GM19351 (cell line): ENCODE data around the gene MOGAT2.
"Not testable (repeated sequence)": the region's sequence is repeated elsewhere in the genome, so short reads cannot be mapped to it uniquely, and the experiment has no call there.

Source experiments
- ATAC-seq: cut with Tn5 transposase; IDR thresholded peaks from one replicate; pipeline ENCODE4 v1.9.1; 2021; ENCODE audit warnings: mild to moderate bottlenecking, moderate library complexity; ENCODE audit not compliant: unreplicated experiment

MOGAT2 gene

DNA sequence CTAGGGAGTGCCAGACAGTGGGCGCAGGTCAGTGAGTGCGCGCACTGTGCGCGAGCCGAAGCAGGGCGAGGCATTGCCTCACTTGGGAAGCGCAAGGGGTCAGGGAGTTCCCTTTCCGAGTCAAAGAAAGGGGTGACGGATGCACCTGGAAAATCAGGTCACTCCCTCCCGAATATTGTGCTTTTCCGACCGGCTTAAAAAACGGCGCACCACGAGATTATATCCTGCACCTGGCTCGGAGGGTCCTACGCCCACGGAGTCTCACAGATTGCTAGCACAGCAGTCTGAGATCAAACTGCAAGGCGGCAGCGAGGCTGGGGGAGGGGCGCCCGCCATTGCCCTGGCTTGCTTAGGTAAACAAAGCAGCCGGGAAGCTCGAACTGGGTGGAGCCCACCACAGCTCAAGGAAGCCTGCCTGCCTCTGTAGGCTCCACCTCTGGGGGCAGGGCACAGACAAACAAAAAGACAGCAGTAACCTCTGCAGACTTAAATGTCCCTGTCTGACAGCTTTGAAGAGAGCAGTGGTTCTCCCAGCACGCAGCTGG lies 31.2 kb downstream of the MOGAT2 start:
- ATAC-seq = not testable (repeated sequence)

- not testable (repeated sequence) for ATAC-seq
These were observed 37.3 kb downstream of the MOGAT2 start for GRCh38 chr11:75754933-75755332.

DNA sequence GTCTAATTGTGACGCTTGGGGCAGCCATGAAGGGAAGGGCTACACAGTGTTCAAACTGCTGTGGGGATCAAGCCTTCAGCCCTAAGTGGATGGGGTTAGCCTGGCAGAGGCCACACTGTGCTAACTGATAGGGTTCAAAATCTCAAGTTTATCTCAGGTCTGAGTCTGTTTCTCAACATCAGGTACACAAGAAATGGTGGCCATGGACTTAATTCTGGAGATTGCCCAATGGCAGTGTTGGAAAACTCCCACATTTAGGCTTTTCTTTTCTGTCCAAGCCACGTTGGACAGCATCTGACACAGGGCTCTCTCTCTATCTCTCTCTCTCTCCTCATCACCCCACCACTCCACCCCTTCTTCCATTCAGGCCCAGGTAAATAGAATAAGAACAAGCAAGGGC lies 40.0 kb downstream of the MOGAT2 start:
- ATAC-seq = no peak

DNA sequence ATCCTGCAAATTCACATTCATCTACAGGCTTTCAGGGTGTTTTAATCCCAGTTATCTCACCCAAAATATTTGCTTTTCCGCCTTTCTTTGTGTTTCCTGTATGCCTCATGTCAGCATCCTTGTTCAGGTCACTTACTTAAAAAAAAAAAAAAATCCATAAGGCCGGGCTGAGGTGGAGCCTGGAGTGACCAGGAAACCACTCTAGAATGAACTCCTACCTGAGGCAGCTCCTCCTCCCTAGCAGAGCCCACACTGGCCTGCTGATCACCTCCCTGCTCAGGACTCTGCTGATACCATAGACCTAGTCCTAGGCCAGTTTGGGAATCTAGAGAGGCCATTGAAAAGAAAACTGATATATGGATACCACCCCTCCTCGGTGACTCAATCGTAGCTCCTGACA lies 42.2 kb downstream of the MOGAT2 start:
- ATAC-seq = no peak

- no peak for ATAC-seq
These were observed 42.6 kb downstream of the MOGAT2 start for GRCh38 chr11:75760243-75760642.

DNA sequence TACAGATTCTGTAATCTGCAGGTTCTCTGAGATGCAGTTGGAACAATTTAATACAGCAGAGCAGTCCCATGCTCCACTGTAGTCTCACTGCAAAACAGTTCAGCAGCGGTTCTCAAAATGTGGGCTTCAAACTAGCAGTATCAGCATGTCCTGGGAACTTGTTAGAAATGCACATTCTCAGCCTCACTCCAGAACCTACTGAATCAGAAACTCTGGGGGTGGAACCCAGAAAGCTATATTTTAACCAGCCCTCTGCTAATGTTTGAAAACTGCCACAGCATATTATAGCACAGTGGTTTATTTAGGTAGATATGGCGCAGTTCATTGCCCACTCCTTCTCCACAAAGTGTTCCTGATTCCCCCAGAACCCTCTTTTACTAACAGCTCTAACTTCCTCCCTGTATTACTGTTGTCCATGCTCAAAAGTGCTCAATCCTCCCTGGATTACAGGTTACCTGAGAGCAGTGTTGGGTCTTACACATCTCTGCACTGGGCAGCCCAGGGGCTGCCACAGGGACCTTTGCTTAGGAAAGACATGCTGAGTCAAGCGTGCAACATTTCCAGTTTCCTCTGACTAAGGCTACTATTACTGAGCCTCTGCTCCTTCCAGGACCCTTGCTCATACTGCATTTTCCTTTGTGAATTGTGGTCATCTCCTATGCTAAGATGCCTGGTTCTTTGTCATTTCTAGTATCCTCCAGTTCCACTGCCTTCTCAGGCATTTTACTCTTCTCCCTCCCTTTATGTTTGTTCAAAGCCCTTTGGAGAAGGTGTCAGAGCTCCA lies 43.3 kb downstream of the MOGAT2 start:
- no peak for ATAC-seq

DNA sequence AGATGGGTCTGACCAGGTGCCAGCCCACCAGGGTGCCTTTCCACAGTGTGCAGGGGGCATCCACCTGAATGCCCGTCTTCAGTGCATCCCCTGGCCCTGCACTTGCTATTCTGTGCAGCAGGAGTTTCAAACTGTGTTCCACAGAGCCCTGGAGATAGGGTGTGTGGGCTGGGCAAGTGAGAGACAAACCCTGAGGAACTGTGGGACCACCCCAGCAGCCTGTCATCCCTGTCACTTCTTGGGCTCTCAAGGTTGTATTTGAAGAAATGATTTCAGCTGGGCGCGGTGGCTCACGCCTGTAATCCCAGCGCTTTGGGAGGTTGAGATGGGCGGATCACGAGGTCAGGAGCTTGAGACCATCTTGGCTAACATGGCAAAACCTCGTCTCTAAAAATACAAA lies 44.5 kb downstream of the MOGAT2 start:
- ATAC-seq = no peak

- no peak for ATAC-seq
These were observed 45.2 kb downstream of the MOGAT2 start for GRCh38 chr11:75762885-75763284.

DNA sequence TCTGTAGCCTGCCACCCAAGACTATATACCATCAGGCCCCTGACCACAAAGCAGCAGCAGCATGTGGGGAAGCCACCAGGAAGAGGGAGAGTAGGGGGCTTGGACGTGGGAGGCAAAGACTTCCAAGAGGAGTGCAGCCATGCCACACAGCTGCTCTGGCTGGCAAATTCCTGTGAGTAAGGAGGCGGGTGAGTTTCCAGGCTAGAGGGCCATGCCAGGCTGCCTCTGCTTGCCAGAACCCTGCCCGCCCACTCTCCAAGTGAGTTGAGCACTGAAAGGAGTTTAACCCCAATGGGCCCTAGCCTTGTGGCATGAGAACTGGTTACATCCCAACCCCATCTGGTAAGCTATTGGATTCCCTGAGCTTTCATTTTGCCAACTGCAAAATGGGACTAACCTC lies 46.2 kb downstream of the MOGAT2 start:
- ATAC-seq = no peak

DNA sequence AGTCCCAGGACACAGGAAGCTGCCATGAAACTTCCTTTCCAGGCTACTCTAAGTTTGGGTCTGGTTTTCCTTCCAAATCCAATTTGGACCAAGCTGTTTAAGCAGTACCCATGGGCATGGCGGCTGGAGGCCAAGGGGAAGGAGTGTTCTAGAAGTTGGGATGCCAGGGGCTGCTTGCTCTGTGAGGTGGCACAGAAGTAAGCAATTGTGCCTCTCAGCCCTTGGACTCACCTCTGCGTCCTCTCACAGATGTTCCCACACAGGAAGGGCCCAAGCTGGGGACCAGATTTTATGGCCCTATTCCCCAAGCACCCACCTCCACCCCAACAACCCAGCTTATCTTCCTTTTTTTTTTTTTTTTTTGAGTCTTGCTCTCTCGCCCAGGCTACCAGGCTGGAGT lies 47.5 kb downstream of the MOGAT2 start:
- ATAC-seq = no peak

DNA sequence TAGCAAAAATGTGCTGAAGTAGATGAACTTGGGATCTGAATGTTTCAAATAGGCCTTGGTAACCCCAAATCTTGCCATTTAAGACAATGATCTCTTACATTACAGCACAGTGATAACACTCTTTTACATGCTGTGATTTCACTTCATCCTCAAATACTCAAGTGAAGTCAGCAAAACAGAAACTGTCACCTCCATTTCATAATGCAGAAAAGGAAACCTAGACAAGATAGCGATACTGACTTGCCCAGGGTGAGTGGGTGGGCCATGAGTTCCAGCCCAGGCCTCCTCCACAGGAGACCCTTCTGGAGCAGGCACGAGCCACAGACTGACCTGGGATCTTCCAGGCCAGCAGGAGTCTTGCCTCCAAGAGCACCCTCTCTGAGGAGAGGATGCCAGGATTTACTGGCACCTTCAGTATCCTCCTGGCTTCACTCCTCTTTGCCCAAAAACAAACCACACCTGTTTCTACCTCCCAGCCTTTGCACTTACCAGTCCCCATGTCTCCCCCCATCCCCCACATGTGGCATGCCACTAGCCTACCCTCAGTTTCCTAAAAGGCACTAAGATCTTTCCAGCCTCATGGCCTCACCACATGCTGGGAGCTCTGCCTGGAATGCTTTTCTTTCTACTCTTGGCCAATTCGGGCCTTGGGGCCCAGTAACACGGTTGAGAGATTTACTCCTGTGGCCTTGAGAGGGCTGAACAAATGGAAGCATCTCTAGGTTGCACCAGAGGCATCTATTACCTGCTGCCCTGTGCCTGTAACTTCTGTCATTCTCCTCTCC lies 49.0 kb downstream of the MOGAT2 start:
- ATAC-seq = no peak

DNA sequence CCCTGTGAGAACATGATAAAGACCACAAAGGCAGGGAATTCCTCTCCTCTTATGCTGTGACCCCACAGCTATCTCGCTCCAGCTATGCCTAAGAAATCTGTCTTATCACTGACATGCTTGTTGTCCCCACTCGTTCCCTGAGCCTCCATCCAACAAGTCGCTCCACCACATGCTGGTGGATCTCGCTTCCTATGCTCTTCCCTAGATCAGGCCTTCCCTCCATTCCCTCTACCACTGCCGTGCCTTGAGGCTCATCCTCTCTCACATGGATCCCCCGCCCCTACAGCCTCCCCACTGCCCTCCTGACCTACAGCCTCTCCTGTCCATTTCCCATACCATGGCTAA lies 49.6 kb downstream of the MOGAT2 start:
- ATAC-seq = no peak

- no peak for ATAC-seq
These were observed 50.1 kb downstream of the MOGAT2 start for GRCh38 chr11:75767793-75768111.

GRCh38 chr11:75768112-75768908 lies 50.7 kb downstream of the MOGAT2 start, which contains the start of gene DGAT2:
Gene DGAT2, plus strand, starts transcription at chr11:75768778. Its CDS starts 214 bp downstream, at chr11:75768992.
- ATAC-seq = peak; percentile 65

GRCh38 chr11:75768909-75769771 lies 51.5 kb downstream of the MOGAT2 start:
- no peak for ATAC-seq

DNA sequence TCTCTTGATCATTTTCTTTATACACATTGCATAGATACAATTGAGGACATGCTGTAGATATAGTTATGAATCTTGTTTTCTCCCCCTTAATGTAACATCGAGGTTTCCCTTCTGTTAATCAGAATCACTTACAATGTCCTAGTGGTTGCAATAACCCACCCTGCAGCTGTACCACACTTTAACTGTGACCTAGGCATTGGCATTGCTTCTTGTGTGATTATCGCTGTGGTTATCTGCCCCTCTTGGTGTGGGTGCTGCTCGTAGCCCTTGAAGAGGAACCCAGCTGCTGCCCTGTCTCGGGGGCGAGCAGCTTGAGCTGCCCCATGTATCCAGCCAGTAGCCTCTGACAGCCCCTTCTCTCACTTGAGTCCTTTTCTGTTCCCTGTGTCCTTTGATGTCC lies 52.5 kb downstream of the MOGAT2 start:
- no peak for ATAC-seq

DNA sequence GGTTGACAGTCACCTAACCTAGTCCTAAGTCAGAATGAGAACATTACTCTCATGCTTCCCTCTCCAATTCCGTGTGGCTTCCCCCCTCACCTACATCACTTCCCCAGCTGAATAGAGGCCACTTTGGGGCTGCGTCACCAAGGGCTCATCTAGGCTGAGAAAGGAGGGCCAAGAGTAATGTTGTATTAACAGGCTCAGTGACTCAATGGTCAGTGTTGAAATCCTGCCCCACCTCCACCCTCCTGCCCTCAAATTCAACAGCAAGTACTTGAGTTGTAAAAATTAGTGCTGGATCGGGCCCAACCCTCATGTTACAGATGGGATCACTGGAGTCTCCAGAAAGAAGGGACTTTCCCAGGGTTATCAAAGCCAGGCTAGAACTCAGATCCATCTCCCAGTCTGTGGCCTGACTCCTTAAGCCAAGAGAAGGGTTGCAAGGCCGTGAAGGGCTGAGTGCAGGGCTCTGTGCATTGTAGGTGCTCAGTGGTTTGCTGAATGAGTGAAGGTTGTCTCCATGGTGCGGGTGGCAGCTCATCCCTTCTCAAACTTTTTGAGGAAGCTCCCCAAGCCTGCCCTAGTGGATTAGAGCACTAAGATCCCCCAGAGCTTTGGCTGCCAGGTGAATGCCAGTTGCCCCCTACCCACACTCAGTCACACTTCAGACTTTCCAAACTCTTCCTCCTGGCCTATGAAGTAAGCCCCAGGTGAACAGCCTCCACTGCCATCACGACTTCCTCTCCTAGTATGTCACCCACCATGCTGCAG lies 54.2 kb downstream of the MOGAT2 start:
- no peak for ATAC-seq

DNA sequence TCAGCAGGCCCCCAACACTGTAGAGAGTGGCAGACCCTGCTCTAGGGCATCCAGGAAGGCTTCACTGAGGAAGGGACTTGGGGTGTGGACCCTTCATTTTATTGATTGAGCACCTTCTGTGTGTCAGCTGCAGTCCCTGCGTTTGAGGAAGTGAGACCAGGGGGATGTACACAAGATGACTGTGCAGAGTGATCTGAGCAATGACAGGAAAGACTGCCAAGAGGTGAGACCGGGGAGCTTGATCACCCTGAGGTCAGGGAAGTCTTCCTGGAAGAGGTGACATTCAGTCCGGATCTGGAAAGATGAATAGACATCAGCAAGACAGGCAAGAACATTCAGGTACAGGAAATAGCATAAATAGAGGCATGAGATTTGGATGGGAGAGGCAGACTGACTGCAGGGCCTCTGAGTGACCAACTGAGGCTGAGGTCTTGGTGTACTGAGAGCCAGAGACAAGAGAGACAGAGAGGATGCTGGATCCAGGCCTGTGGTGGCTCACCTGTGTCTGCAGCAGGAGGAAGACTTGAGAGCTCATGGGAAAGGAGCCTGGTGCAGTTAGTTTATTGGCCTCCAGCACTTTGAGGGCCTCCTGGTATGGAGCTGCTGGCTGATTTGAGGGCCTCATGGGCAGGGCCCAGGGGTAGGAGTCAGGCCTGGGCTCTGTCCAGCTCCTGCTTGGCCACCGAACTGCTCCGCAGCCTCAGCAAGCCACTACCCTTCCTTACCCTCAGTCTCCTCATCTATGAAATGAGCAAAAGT lies 56.1 kb downstream of the MOGAT2 start:
- peak; percentile 88 for ATAC-seq

GRCh38 chr11:75775056-75775455 lies 57.4 kb downstream of the MOGAT2 start:
- no peak for ATAC-seq
